HepG2 (cell line): Measurements from ENCODE around the gene LAMTOR1. TPM values are rescaled to one million over a fixed set of nuclear protein-coding genes. Genes with fewer than 3 reads are reported as not detected.
A peak's percentile ranks its signal among the peaks of the same experiment; 100 is the strongest.

ENCODE experiments used
- DR1 ChIP-seq: sonication (generic); formaldehyde crosslinking; IDR thresholded peaks from 2 replicates; pipeline ENCODE4 v1.8.0; 2021; ENCODE audit warnings: mild to moderate bottlenecking, missing genetic modification reagents, inconsistent platforms
- GLI4 ChIP-seq: sonication (generic); formaldehyde crosslinking; IDR thresholded peaks from 2 replicates; pipeline ENCODE4 v1.5.1; 2020; ENCODE audit warnings: missing genetic modification reagents, mild to moderate bottlenecking, moderate library complexity, borderline replicate concordance
- MATR3 ChIP-seq: sonication (generic); formaldehyde crosslinking; IDR thresholded peaks from 2 replicates; pipeline ENCODE4 v1.4.0; 2020; ENCODE audit warnings: missing genetic modification reagents
- MYNN ChIP-seq: sonication (generic); formaldehyde crosslinking; IDR thresholded peaks from 2 replicates; pipeline ENCODE4 v1.4.0; 2020; ENCODE audit warnings: mild to moderate bottlenecking, low read depth, missing genetic modification reagents
- NFKB2 ChIP-seq: sonication (generic); formaldehyde crosslinking; IDR thresholded peaks from 2 replicates; pipeline ENCODE4 v1.4.0; 2020; ENCODE audit warnings: missing genetic modification reagents, borderline replicate concordance
- PCBP1 ChIP-seq: fragments of 200-400 bp; formaldehyde crosslinking; IDR thresholded peaks from 2 replicates; pipeline ENCODE4 v1.6.1; 2017; ENCODE audit warnings: mild to moderate bottlenecking, low read depth, low read length, borderline replicate concordance
- PHF20 ChIP-seq: sonication (generic); formaldehyde crosslinking; IDR thresholded peaks from 2 replicates; pipeline ENCODE4 v1.5.0; 2020; ENCODE audit warnings: mild to moderate bottlenecking, missing genetic modification reagents
- RAD51 ChIP-seq: fragments of 450-650 bp; IDR thresholded peaks from 2 replicates; pipeline ENCODE4 v1.6.1; 2016; ENCODE audit warnings: borderline replicate concordance
- ZNF441 ChIP-seq: sonication (generic); formaldehyde crosslinking; IDR thresholded peaks from 2 replicates; pipeline ENCODE4 v1.7.0; 2021; ENCODE audit warnings: missing genetic modification reagents, borderline replicate concordance
- ZNF501 ChIP-seq: sonication (generic); formaldehyde crosslinking; IDR thresholded peaks from 2 replicates; pipeline ENCODE4 v1.5.1; 2020; ENCODE audit warnings: mild to moderate bottlenecking, moderate library complexity, missing genetic modification reagents
- ZNF543 ChIP-seq: sonication (generic); formaldehyde crosslinking; IDR thresholded peaks from 2 replicates; pipeline ENCODE4 v1.4.0; 2020; ENCODE audit warnings: mild to moderate bottlenecking, missing genetic modification reagents
- ZXDC ChIP-seq: sonication (generic); formaldehyde crosslinking; IDR thresholded peaks from 2 replicates; pipeline ENCODE4 v1.5.0; 2020; ENCODE audit warnings: mild to moderate bottlenecking, missing genetic modification reagents
- polyA plus RNA-seq, 8 experiments: library from polyadenylated mRNA; depleted of rRNA in 3 of 8; stranded (reverse) in 7 of 8; unstranded in 1 of 8; fragments of >200 nt; fragmentation: Illumina TruSeq in 4 of 8; extraction: Trizol in 4 of 8; gene quantifications; 2 replicates each; pipeline versions ENCODE4 v1.2.1 to v1.2.3, GENCODE V29; 2011 to 2016; ENCODE audit warnings: low read depth in 4 of 8, missing spikeins in 1 of 8, mixed read lengths in 1 of 8; ENCODE audit not compliant: insufficient read depth in 1 of 8
- total RNA-seq, 5 experiments: library from RNA; depleted of rRNA; stranded (reverse); fragments of >200 nt; fragmentation: Illumina TruSeq; extraction: Trizol; gene quantifications; 2 replicates each; pipeline ENCODE4 v1.2.3, GENCODE V29; 2016; ENCODE audit warnings: low read depth in 1 of 5
- TF ChIP-seq, protein P1 (sequence below): sonication (generic); formaldehyde crosslinking; IDR thresholded peaks from 2 replicates; pipeline ENCODE4 v1.4.0; 2020; ENCODE audit warnings: mild to moderate bottlenecking, missing genetic modification reagents
- TF ChIP-seq, protein P2 (sequence below): IDR thresholded peaks from 2 replicates; pipeline ENCODE4 v1.6.1; 2016
- TF ChIP-seq, protein P3 (sequence below): sonication (generic); formaldehyde crosslinking; IDR thresholded peaks from 2 replicates; pipeline ENCODE4 v1.4.0; 2020; ENCODE audit warnings: mild to moderate bottlenecking, missing genetic modification reagents
- TF ChIP-seq, protein P4 (sequence below): sonication (generic); formaldehyde crosslinking; IDR thresholded peaks from 2 replicates; pipeline ENCODE4 v1.8.1; 2022; ENCODE audit warnings: low read depth, mild to moderate bottlenecking, missing genetic modification reagents

LAMTOR1 gene
- total and polyA plus RNA-seq, 2 of the 13 experiments (the other 11 are each of a cell fraction or from before 2014, with no cell fraction given): 60.4 to 66.0 TPM

DNA sequence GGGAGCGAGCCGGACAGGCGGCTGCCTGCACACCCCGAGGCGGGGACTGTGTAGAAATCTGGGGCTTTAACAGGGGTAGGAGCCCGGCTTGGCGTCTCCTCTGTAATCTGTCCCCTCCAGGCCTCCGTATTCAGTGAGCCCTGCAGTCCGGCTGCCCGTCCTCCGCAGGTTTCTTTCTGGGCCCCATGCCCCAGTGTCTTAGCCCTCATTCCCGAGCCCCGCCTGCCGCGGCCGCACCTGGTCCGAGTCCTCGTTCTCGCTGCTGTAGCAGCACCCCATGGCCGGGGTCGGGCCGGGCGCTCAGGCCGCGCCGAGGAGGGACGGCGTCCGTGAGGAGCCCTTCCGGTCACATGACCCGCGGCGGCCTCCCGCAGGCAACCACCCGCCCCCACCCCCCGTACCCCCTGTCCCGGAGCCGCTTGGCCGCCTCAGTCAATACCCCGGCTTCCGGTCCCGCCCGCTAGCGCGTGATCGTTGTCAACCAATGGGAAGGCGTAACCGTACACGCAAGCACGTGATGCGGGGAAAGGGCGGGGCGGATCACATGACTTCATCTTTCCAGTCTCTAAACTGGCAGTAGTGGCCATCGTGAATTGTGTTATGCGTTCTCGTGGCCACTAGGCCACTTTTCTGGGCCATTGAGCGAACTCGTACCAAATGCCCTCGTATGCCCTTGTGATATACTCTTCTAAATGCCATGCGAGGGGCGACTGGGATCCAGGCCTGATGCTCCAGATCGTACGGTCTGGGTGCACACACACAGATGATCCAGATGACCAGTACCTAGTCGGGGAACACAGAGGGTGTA is at the start of gene LAMTOR1 (continued):
- TF ChIP-seq ZNF543 (CRISPR knock-in tag) (peak; percentile 65; the same call in 1 of the 2 replicates), RAD51 (peak; percentile 98), MATR3 (no peak), ZNF501 (CRISPR knock-in tag) (peak; percentile 22; the same call in 1 of the 2 replicates), NFKB2 (CRISPR knock-in tag) (peak; percentile 37; the same call in 1 of the 2 replicates), ZXDC (CRISPR knock-in tag) (no peak), ZNF441 (CRISPR knock-in tag) (no peak), PHF20 (CRISPR knock-in tag) (peak; percentile 94), DR1 (CRISPR knock-in tag) (no peak), MYNN (CRISPR knock-in tag) (peak; percentile 15; the same call in 1 of the 2 replicates), PCBP1 (no peak), GLI4 (CRISPR knock-in tag) (no peak)
- TF ChIP-seq, protein P1, sequence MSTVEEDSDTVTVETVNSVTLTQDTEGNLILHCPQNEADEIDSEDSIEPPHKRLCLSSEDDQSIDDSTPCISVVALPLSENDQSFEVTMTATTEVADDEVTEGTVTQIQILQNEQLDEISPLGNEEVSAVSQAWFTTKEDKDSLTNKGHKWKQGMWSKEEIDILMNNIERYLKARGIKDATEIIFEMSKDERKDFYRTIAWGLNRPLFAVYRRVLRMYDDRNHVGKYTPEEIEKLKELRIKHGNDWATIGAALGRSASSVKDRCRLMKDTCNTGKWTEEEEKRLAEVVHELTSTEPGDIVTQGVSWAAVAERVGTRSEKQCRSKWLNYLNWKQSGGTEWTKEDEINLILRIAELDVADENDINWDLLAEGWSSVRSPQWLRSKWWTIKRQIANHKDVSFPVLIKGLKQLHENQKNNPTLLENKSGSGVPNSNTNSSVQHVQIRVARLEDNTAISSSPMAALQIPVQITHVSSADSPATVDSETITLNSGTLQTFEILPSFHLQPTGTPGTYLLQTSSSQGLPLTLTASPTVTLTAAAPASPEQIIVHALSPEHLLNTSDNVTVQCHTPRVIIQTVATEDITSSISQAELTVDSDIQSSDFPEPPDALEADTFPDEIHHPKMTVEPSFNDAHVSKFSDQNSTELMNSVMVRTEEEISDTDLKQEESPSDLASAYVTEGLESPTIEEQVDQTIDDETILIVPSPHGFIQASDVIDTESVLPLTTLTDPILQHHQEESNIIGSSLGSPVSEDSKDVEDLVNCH (CRISPR knock-in tag): no peak
- TF ChIP-seq, protein P2, sequence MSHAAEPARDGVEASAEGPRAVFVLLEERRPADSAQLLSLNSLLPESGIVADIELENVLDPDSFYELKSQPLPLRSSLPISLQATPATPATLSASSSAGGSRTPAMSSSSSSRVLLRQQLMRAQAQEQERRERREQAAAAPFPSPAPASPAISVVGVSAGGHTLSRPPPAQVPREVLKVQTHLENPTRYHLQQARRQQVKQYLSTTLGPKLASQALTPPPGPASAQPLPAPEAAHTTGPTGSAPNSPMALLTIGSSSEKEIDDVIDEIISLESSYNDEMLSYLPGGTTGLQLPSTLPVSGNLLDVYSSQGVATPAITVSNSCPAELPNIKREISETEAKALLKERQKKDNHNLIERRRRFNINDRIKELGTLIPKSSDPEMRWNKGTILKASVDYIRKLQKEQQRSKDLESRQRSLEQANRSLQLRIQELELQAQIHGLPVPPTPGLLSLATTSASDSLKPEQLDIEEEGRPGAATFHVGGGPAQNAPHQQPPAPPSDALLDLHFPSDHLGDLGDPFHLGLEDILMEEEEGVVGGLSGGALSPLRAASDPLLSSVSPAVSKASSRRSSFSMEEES: peak; percentile 98
- TF ChIP-seq, protein P3, sequence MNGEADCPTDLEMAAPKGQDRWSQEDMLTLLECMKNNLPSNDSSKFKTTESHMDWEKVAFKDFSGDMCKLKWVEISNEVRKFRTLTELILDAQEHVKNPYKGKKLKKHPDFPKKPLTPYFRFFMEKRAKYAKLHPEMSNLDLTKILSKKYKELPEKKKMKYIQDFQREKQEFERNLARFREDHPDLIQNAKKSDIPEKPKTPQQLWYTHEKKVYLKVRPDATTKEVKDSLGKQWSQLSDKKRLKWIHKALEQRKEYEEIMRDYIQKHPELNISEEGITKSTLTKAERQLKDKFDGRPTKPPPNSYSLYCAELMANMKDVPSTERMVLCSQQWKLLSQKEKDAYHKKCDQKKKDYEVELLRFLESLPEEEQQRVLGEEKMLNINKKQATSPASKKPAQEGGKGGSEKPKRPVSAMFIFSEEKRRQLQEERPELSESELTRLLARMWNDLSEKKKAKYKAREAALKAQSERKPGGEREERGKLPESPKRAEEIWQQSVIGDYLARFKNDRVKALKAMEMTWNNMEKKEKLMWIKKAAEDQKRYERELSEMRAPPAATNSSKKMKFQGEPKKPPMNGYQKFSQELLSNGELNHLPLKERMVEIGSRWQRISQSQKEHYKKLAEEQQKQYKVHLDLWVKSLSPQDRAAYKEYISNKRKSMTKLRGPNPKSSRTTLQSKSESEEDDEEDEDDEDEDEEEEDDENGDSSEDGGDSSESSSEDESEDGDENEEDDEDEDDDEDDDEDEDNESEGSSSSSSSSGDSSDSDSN (CRISPR knock-in tag): peak; percentile 74
- TF ChIP-seq, protein P4, sequence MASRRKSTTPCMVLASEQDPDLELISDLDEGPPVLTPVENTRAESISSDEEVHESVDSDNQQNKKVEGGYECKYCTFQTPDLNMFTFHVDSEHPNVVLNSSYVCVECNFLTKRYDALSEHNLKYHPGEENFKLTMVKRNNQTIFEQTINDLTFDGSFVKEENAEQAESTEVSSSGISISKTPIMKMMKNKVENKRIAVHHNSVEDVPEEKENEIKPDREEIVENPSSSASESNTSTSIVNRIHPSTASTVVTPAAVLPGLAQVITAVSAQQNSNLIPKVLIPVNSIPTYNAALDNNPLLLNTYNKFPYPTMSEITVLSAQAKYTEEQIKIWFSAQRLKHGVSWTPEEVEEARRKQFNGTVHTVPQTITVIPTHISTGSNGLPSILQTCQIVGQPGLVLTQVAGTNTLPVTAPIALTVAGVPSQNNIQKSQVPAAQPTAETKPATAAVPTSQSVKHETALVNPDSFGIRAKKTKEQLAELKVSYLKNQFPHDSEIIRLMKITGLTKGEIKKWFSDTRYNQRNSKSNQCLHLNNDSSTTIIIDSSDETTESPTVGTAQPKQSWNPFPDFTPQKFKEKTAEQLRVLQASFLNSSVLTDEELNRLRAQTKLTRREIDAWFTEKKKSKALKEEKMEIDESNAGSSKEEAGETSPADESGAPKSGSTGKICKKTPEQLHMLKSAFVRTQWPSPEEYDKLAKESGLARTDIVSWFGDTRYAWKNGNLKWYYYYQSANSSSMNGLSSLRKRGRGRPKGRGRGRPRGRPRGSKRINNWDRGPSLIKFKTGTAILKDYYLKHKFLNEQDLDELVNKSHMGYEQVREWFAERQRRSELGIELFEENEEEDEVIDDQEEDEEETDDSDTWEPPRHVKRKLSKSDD (CRISPR knock-in tag): no peak
